ENCODE data around the gene PITX2.

DNA sequence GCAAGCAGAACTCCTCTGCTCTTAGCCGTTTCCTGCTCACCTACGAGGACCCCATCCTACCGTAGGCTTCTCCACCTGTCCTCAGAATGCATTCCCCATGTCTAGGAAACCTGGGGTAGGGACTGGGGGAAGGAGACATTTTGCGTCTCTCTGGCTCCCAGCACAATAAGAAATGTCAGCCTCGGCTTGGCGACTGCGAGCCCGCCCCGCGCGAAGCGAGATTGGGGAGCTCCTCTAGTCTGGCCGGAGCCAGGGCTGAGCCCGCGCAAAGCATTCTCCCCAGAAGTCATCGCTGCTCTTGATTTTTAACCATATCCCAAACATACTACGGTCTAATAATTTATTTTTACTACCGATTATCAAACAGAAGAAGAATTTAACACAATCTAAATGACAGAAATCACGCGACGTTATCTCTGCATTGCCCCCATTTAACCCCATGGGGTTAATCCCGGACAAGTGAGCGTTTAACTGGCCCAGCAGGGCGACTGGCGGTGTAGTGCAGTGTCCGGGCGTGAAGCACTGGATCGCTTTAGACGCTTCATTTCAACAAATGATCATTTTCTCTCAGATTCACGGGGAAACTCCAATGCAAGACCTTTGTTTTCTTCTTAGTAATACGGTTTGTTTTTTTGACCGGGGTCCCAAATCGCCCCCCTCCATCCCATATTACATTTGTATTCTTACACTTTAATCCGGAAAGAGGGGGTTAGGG lies 8.0 kb upstream of the PITX2 start:
- TF ChIP-seq, protein P1, sequence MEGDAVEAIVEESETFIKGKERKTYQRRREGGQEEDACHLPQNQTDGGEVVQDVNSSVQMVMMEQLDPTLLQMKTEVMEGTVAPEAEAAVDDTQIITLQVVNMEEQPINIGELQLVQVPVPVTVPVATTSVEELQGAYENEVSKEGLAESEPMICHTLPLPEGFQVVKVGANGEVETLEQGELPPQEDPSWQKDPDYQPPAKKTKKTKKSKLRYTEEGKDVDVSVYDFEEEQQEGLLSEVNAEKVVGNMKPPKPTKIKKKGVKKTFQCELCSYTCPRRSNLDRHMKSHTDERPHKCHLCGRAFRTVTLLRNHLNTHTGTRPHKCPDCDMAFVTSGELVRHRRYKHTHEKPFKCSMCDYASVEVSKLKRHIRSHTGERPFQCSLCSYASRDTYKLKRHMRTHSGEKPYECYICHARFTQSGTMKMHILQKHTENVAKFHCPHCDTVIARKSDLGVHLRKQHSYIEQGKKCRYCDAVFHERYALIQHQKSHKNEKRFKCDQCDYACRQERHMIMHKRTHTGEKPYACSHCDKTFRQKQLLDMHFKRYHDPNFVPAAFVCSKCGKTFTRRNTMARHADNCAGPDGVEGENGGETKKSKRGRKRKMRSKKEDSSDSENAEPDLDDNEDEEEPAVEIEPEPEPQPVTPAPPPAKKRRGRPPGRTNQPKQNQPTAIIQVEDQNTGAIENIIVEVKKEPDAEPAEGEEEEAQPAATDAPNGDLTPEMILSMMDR (IDR thresholded peaks at IDR 0.05) = no peak
- TF ChIP-seq POLR2A (IDR thresholded peaks at IDR 0.05) = no peak

All from lower leg skin (tissue), 3 donors.